Neutrophil (primary cell): ENCODE results near the gene ARHGAP32.

Experiments used
- H3K27ac ChIP-seq: fragments of 200-600 bp; sonication (generic); 2 replicates; pipeline ENCODE4 v1.5.1; 2016; ENCODE audit warnings: mild to moderate bottlenecking, moderate library complexity
- H3K27me3 ChIP-seq: fragments of 200-600 bp; sonication (generic); 2 replicates; pipeline ENCODE4 v1.6.0; 2016; ENCODE audit warnings: mild to moderate bottlenecking
- H3K36me3 ChIP-seq: fragments of 200-600 bp; sonication (generic); 2 replicates; pipeline ENCODE4 v1.5.1; 2017
- H3K4me1 ChIP-seq, 2 experiments: fragments of 200-600 bp in 1 of 2; sonication (generic) in 1 of 2; 1 replicate in 1 of 2; 2 replicates in 1 of 2; pipeline versions ENCODE4 v1.5.1 to v1.6.1; 2013 to 2016; ENCODE audit warnings: low read depth in 1 of 2, low read length in 1 of 2, mild to moderate bottlenecking in 1 of 2, moderate library complexity in 1 of 2; ENCODE audit not compliant: control insufficient read depth in 1 of 2, insufficient read depth in 1 of 2
- H3K4me3 ChIP-seq, 2 experiments: fragments of 200-600 bp in 1 of 2; sonication (generic) in 1 of 2; 1 replicate in 1 of 2; 2 replicates in 1 of 2; pipeline ENCODE4 v1.5.1; 2013 to 2016; ENCODE audit warnings: low read depth in 1 of 2, low read length in 1 of 2, mild to moderate bottlenecking in 1 of 2, moderate library complexity in 1 of 2
- H3K9me3 ChIP-seq: fragments of 200-600 bp; sonication (generic); 2 replicates; pipeline ENCODE4 v1.5.1; 2016
- TF ChIP-seq, protein P1 (sequence below): fragments of 200-600 bp; sonication (generic); IDR thresholded peaks from 2 replicates; pipeline ENCODE4 v1.5.1; 2016; ENCODE audit warnings: antibody characterized with exemption

ARHGAP32 gene

DNA sequence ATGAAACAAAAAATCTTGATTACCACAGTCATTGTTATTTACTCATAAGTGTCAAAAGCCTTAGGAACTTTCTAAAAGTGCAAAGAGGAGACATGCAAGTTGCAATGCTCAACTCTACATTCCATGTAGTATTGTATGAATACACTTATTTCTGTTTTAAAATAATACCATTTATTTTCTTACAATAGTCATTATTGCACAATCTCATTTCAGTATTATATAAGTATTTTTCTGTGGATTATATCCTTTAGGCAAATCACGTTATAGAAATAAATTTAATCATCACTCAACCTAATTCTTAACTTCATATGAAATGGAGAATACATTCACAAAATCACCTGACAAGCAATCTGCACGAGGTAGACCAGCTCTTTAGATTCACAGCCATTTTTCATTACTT is 98.8 kb downstream of the ARHGAP32 start:
- H3K4me1 ChIP-seq: no peaks in the 10 kb centered on the region
- TF ChIP-seq, protein P1, sequence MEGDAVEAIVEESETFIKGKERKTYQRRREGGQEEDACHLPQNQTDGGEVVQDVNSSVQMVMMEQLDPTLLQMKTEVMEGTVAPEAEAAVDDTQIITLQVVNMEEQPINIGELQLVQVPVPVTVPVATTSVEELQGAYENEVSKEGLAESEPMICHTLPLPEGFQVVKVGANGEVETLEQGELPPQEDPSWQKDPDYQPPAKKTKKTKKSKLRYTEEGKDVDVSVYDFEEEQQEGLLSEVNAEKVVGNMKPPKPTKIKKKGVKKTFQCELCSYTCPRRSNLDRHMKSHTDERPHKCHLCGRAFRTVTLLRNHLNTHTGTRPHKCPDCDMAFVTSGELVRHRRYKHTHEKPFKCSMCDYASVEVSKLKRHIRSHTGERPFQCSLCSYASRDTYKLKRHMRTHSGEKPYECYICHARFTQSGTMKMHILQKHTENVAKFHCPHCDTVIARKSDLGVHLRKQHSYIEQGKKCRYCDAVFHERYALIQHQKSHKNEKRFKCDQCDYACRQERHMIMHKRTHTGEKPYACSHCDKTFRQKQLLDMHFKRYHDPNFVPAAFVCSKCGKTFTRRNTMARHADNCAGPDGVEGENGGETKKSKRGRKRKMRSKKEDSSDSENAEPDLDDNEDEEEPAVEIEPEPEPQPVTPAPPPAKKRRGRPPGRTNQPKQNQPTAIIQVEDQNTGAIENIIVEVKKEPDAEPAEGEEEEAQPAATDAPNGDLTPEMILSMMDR: no peak

DNA sequence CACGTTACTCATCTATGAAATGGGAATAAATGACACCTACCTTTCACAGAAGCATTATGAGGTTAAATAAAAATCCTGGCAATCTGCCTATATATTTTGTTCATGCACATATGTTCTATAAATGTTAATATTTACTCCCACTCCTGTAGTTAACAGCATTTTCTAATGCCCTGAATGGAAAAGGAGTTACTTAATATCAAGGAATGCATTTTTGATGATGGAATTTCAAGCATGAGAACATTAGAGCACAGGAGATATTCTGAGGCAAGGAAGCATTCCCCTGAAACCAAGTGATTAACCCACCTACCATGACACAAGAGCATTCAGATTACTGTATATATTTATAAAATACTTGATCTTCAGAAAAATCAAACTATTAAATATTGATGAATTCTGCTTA is 102.1 kb downstream of the ARHGAP32 start:
- no peaks in the 10 kb centered on the region for H3K4me1 ChIP-seq
- H3K27me3 ChIP-seq: no peaks in the 10 kb centered on the region
- TF ChIP-seq, protein P1: no peak
- no peak overlapping the region for H3K4me3 ChIP-seq
- no peak overlapping the region for H3K27ac ChIP-seq
- no peaks in the 10 kb centered on the region for H3K36me3 ChIP-seq
- no peaks in the 10 kb centered on the region for H3K9me3 ChIP-seq

More for the DNA sequence above, 98.8 kb downstream of the ARHGAP32 start:
- no peak overlapping the region for H3K27ac ChIP-seq
- H3K27me3 ChIP-seq: no peaks in the 10 kb centered on the region
- H3K9me3 ChIP-seq: no peaks in the 10 kb centered on the region
- H3K4me3 ChIP-seq: no peak overlapping the region
- H3K36me3 ChIP-seq: no peaks in the 10 kb centered on the region

DNA sequence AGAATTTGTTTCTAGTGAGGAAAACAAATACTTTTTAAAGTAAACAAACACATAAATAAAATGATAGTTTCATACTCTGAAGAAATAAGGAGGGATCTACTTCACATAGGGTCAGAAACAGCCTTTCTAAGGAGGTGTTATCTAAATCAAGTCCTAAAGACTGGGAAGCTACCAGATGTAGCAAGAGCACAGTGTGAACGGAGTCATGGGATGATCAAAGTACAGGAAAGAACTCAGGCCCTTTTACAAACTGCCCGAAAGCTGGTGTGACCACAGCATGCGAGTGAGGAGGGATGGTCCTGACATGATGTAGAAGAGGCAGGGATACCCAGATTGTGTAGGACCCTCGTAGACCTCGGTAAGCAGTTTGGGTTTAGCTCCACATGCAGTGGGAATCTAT is 102.8 kb downstream of the ARHGAP32 start:
- TF ChIP-seq, protein P1: no peak
- no peak overlapping the region for H3K4me3 ChIP-seq
- no peaks in the 10 kb centered on the region for H3K4me1 ChIP-seq
- H3K9me3 ChIP-seq: no peaks in the 10 kb centered on the region
- no peaks in the 10 kb centered on the region for H3K36me3 ChIP-seq
- no peaks in the 10 kb centered on the region for H3K27me3 ChIP-seq
- no peak overlapping the region for H3K27ac ChIP-seq

DNA sequence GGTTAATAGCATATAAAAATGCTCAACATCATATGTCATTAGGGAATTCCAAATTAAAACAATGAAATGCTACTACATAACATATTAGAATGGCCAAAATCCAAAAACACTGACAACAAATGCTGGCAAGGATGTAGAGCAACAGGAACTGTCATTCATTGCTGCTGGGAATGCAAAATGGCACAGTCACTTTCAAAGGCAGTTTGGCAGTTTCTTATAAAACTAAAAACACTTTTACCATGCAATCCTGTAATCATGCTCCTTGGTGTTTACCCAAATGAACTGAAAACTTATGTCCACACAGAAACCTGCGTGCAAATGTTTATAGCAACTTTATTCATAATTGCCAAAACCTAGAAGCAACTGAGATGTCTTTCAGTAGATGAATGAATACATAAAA is 105.1 kb downstream of the ARHGAP32 start:
- Histone ChIP-seq H3K36me3 (no peaks in the 10 kb centered on the region), H3K4me3 (no peak overlapping the region), H3K4me1 (no peaks in the 10 kb centered on the region), H3K27me3 (no peaks in the 10 kb centered on the region), H3K9me3 (no peaks in the 10 kb centered on the region), H3K27ac (no peak overlapping the region)
- TF ChIP-seq, protein P1: no peak

DNA sequence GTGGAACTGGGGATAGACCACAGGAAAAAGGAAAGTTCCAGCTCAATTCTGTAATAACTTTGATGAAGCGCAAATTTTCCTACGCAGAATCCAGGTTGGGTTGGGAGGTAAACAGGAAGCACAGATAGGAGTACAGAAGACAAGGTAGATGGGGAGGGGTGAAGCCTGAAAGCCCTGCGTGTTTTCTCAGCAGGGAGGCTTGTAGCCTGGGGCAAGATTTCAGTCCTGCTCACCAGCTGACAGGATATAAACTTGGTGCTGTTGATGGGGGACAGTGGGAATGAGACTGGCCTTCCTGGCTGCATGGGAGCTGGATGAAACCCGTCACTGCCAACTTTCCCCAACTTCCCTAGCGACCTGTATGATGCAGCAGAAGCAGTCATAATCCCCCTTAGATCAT is 114.9 kb downstream of the ARHGAP32 start:
- Histone ChIP-seq H3K27ac (no peak overlapping the region), H3K9me3 (peaks cover 4% of the 10 kb centered on the region), H3K4me1 (no peaks in the 10 kb centered on the region), H3K27me3 (no peaks in the 10 kb centered on the region), H3K36me3 (no peaks in the 10 kb centered on the region), H3K4me3 (no peak overlapping the region)
- TF ChIP-seq, protein P1: no peak

DNA sequence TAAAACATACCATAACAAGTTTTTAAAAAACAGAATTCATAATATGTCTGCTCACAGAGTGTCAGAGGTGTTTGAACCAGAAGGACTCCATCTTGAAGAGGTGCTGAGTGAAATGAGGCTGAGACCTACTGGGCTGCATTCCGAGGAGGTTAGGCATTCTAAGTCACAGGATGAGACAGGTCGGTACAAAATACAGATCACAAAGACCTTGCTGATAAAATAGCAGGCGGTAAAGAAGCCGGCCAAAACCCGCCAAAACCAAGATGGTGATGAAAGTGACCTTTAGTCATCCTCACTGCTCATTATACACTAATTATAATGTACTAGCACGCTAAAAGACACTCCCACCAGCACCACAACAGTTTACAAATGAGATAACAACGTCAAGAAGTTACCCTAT is 116.4 kb downstream of the ARHGAP32 start:
- H3K4me3 ChIP-seq: no peak overlapping the region
- TF ChIP-seq, protein P1: no peak
- H3K36me3 ChIP-seq: no peaks in the 10 kb centered on the region
- no peak overlapping the region for H3K27ac ChIP-seq
- no peaks in the 10 kb centered on the region for H3K27me3 ChIP-seq
- H3K9me3 ChIP-seq: peaks cover 4% of the 10 kb centered on the region
- H3K4me1 ChIP-seq: no peaks in the 10 kb centered on the region
